ENCODE results near the gene PEX10. TPM values are rescaled to one million over a fixed set of nuclear protein-coding genes. Genes with fewer than 3 reads are reported as not detected.
"Not testable (repeated sequence)": the region's sequence is repeated elsewhere in the genome, so short reads cannot be mapped to it uniquely, and the experiment has no call there.

The PEX10 gene
- total RNA-seq, 1 experiment from 2014 or later = 67.4 TPM

GRCh38 chr1:2445162-2445822 is 32.9 kb upstream of the PEX10 start:
- in situ Hi-C loops (cut with HindIII; ENCODE audit: low pct_unique_long_range_greater_than_20kb, low sequenced_read_pairs) = no loop called here
- no peak for DNase-seq (ENCODE audit: low read depth)

- no peak for DNase-seq (ENCODE audit: low read depth)
- in situ Hi-C loops (cut with HindIII; ENCODE audit: low pct_unique_long_range_greater_than_20kb, low sequenced_read_pairs) = no loop called here
Observed at GRCh38 chr1:2444138-2444591, 31.8 kb upstream of the PEX10 start.

- no peak for DNase-seq (ENCODE audit: low read depth)
- in situ Hi-C loops (cut with HindIII; ENCODE audit: low pct_unique_long_range_greater_than_20kb, low sequenced_read_pairs) = no loop called here
Observed at GRCh38 chr1:2443277-2444137, 31.1 kb upstream of the PEX10 start.

GRCh38 chr1:2442661-2443060 is 30.3 kb upstream of the PEX10 start:
- in situ Hi-C loops (cut with HindIII; ENCODE audit: low pct_unique_long_range_greater_than_20kb, low sequenced_read_pairs) = no loop called here
- DNase-seq (ENCODE audit: low read depth) = no peak

DNA sequence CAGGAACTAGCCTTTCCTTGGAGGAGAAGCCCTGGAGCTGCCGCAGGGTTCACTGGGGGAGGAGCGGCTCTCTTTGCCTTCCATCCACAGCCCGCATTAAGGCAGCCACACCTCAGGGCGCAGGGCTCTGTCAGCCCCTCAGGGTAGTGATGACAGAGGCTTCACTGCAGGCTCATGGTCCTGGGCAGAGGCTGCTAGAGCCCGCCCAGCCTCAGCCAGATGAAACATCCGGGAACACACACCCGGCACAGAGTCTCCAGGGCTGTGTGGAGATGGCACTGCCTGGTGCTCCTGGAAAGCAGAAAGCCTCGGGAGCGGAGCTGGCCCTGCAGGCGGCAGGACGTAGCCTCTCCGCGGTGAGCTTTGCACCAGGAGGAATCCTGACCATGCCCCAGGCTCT is 29.4 kb upstream of the PEX10 start:
- in situ Hi-C loops (cut with HindIII; ENCODE audit: low pct_unique_long_range_greater_than_20kb, low sequenced_read_pairs) = no loop called here

GRCh38 chr1:2440346-2440745 is 28.0 kb upstream of the PEX10 start:
- in situ Hi-C loops (cut with HindIII; ENCODE audit: low pct_unique_long_range_greater_than_20kb, low sequenced_read_pairs) = not testable (repeated sequence)

More for the DNA sequence above, 29.4 kb upstream of the PEX10 start:
- no peak for DNase-seq (ENCODE audit: low read depth)

DNA sequence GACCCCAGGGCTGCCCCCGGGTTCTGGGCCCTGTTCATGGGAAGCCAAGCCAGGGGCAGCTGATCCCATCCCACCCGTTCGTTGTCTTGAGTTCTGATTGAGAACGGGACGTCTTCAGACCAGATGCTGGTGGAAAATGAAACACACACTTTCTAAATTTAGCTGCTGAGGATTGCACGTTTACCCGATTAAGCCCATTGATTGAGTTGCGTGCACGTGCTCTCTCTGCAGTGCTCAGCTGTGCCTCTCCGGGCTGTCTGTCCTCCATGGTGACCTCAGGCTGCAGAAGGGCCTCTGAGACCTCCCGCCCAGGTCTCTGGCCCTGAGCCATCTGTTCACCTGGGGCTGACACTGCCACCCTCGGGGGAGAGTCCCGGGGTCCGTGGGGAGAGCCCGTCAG is 27.0 kb upstream of the PEX10 start:
- in situ Hi-C loops (cut with HindIII; ENCODE audit: low pct_unique_long_range_greater_than_20kb, low sequenced_read_pairs) = no loop called here
- no peak for DNase-seq (ENCODE audit: low read depth)

More at GRCh38 chr1:2440346-2440745, 28.0 kb upstream of the PEX10 start:
- not testable (repeated sequence) for DNase-seq (ENCODE audit: low read depth)

DNA sequence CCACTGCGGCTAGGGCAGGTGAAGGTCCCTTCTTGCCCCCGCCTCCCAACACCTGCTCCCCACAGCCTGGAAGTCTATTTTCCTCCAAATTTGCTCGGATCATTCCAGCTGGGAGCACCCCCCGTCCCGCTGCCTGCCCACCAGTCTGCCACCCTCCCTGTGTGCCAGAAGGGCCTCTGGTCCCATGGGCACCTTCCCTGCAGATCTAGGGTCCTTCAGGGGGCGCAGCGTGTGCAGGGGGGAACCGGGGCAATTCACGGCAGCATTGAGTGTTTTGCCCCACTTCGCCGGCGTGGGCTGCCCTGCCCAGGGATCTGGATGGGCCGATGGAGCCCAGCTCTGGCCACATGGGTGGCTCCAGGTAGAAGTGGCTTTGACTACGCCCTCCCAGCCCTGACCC is 26.3 kb upstream of the PEX10 start:
- no peak for DNase-seq (ENCODE audit: low read depth)
- in situ Hi-C loops (cut with HindIII; ENCODE audit: low pct_unique_long_range_greater_than_20kb, low sequenced_read_pairs) = no loop called here

- DNase-seq (ENCODE audit: low read depth) = no peak
- in situ Hi-C loops (cut with HindIII; ENCODE audit: low pct_unique_long_range_greater_than_20kb, low sequenced_read_pairs) = no loop called here
Observed at GRCh38 chr1:2438038-2438437, 25.7 kb upstream of the PEX10 start.

GRCh38 chr1:2437617-2438016 is 25.3 kb upstream of the PEX10 start:
- in situ Hi-C loops (cut with HindIII; ENCODE audit: low pct_unique_long_range_greater_than_20kb, low sequenced_read_pairs) = no loop called here
- no peak for DNase-seq (ENCODE audit: low read depth)

GRCh38 chr1:2436876-2437275 is 24.5 kb upstream of the PEX10 start:
- in situ Hi-C loops (cut with HindIII; ENCODE audit: low pct_unique_long_range_greater_than_20kb, low sequenced_read_pairs) = no loop called here
- no peak for DNase-seq (ENCODE audit: low read depth)

- no peak for DNase-seq (ENCODE audit: low read depth)
- in situ Hi-C loops (cut with HindIII; ENCODE audit: low pct_unique_long_range_greater_than_20kb, low sequenced_read_pairs) = no loop called here
Observed at GRCh38 chr1:2435746-2436355, 23.5 kb upstream of the PEX10 start.

- in situ Hi-C loops (cut with HindIII; ENCODE audit: low pct_unique_long_range_greater_than_20kb, low sequenced_read_pairs) = no loop called here
- no peak for DNase-seq (ENCODE audit: low read depth)
Observed at GRCh38 chr1:2435091-2435490, 22.7 kb upstream of the PEX10 start.

DNA sequence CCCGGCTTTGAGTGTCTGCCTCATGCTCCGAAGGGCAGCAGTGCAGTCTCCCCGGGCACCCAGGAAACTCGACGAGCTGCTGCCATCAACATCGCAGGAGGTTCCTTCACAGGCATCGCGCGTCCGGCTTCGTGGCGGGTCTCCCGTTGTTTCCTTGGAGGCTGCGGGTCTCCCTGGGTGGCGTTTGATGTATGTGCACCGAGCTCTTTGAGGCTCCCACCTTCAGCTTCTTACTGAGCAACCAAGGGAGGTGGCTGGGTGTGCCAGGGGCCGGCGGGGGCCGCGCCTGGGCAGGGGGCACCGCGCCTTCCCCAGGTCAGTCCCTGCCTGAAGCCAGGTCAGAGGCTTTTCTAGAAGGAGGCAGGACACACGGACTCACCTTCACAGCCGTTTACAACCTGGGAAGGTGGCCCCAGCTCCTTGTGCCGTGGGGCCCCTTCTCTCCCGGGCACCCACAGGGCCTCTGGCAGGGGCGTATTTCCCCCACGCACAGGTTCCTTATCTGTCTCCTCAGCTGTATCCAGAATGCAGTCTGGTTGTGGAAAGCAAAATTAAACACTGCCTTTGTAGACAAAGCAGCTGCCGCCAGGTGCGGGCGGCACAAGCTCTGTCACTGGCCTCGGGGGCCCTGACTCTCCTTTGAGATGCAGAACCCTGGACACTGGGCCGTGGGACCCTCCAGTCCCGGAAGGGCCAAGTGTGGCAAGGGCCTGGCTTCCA is 21.7 kb upstream of the PEX10 start:
- in situ Hi-C loops (cut with HindIII; ENCODE audit: low pct_unique_long_range_greater_than_20kb, low sequenced_read_pairs) = no loop called here

DNA sequence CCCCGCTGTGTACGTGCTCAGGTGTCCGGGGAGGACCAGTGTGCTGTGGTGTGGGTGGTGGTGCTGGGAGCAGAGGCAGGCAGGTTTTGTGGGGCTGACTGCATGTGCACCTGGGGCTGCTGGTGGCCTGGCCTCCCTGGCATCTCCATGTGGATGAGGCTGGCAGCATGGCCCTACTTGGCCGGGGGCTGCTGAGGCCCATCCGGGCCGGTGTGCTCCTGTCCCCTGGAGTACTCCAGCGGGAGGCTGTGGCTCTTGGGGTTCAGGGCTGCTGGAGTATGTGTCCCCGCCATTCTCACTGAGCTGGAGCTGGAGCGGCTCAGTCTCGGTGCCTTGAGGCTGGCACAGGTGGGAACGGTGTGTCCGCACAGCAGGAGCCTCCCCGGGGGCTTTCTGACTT is 20.8 kb upstream of the PEX10 start:
- in situ Hi-C loops (cut with HindIII; ENCODE audit: low pct_unique_long_range_greater_than_20kb, low sequenced_read_pairs) = no loop called here
- DNase-seq (ENCODE audit: low read depth) = no peak

More for the DNA sequence above, 21.7 kb upstream of the PEX10 start:
- DNase-seq (ENCODE audit: low read depth) = no peak

DNA sequence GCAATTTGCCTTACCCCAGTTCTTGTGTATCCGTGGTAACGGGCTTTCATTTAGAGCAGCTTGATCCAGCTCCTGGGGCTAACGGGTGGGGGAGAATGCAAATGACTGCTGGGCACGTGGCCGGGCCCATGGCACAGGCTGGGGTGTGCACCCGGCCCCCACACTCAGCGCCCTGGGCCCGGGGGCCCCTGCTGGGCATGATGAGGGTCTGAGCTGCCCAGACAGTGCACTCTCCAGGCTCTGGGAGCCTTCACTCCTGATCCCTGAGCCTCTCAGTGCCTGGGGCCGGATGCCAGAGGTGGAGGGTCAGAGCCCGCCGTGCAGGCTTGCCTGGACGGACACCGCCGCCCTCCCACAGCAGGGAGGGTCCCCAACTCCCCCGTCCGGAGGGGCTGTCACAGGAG is 20.1 kb upstream of the PEX10 start:
- no peak for DNase-seq (ENCODE audit: low read depth)
- in situ Hi-C loops (cut with HindIII; ENCODE audit: low pct_unique_long_range_greater_than_20kb, low sequenced_read_pairs) = no loop called here

DNA sequence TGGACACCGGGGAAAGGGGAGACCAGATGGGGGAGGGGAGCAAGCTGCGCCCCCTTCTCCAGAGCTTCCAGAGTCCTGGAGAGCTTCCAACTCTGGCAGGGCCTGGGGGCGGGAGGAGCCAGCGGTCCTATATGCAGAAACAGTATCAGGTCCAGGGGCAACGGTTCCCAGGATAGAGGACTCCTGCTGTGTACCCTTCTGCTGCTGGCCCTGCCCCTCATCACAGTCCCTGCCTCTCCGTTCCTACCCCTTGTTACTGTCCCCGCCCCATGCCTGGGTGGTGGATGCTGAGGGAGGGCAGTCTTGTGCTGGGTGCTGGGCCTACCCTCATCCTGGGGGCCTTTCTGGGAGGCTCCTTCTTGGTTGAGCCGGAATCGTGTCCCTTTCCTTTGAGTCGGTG is 19.2 kb upstream of the PEX10 start:
- in situ Hi-C loops (cut with HindIII; ENCODE audit: low pct_unique_long_range_greater_than_20kb, low sequenced_read_pairs) = no loop called here
- no peak for DNase-seq (ENCODE audit: low read depth)

DNA sequence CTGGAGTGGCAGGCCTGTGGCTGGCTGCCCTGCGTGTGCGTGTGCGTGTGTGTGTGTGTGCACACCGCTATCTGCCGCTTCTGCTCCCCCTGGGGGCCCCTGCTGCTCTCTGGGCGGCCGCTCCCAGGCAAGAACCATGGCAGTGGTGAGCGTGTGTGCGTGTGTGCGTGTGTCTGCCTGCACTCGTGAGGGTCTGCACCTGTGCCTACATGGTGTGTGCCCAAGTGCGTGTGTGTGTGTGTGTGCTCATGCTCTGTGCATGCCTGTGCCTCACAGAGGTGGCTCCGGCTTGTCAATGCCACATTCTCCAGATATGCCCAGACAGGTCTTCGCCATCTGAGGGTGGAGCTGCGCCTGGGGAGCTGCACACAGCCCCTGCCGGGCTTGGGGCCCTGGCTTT is 18.7 kb upstream of the PEX10 start:
- no peak for DNase-seq (ENCODE audit: low read depth)
- in situ Hi-C loops (cut with HindIII; ENCODE audit: low pct_unique_long_range_greater_than_20kb, low sequenced_read_pairs) = no loop called here

DNA sequence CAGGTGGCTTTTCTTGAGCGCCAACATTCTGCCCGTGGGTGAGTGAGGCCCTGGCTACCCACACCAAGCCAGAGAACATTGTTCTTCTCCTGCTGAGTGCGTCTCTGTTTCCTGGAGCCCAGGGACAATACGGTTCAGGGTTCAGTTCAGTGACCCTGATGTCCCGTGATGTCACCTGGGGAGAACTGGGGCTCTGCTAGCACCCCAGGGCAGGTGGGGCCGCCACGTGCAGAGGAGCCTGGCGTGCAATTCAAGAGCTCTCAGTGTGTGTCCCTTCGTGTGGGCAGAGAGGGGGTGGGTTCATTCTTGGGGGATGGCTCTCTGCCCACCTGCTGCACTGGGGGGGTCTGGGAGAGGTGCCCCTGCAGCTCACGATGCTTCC is 18.2 kb upstream of the PEX10 start:
- in situ Hi-C loops (cut with HindIII; ENCODE audit: low pct_unique_long_range_greater_than_20kb, low sequenced_read_pairs) = no loop called here
- no peak for DNase-seq (ENCODE audit: low read depth)
